ENCODE data around the gene WDR3. TPM values are rescaled to one million over a fixed set of nuclear protein-coding genes. Genes with fewer than 3 reads are reported as not detected.

WDR3 gene
- total RNA-seq, 6 experiments from 2014 or later = 28.9 to 43.1 (median 34.0) TPM

DNA sequence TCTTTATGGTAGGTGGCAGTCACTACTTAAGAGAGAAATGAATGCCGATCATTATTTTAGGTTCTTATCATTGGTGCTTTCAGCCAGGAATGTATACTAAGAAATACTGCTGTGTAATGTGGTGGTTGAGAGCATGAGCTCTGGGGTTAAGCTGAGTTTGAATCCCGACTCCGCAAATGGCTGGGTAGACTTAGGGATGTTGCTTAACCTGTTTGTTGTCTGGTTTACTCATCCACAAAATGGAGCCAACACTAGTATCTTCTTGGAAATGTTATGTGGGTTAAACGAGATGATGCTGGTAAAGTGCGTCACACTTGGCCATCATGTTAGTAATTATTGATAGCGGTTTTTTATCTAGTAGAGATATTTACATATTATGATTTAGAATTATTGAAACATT, 83.8 kb downstream of the WDR3 start:
- no peak overlapping the region for H3K27ac Mint-ChIP-seq
- TF ChIP-seq, protein P1, sequence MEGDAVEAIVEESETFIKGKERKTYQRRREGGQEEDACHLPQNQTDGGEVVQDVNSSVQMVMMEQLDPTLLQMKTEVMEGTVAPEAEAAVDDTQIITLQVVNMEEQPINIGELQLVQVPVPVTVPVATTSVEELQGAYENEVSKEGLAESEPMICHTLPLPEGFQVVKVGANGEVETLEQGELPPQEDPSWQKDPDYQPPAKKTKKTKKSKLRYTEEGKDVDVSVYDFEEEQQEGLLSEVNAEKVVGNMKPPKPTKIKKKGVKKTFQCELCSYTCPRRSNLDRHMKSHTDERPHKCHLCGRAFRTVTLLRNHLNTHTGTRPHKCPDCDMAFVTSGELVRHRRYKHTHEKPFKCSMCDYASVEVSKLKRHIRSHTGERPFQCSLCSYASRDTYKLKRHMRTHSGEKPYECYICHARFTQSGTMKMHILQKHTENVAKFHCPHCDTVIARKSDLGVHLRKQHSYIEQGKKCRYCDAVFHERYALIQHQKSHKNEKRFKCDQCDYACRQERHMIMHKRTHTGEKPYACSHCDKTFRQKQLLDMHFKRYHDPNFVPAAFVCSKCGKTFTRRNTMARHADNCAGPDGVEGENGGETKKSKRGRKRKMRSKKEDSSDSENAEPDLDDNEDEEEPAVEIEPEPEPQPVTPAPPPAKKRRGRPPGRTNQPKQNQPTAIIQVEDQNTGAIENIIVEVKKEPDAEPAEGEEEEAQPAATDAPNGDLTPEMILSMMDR (IDR thresholded peaks at IDR 0.05) = no peak
- no peaks in the 10 kb centered on the region for H3K4me1 Mint-ChIP-seq (ENCODE audit: low read depth)
- no peak for DNase-seq
- H3K9me3 Mint-ChIP-seq = no peaks in the 10 kb centered on the region
- H3K4me3 Mint-ChIP-seq = no peak overlapping the region
- H3K27me3 Mint-ChIP-seq (ENCODE audit: insufficient read depth) = peaks cover 8% of the 10 kb centered on the region
- H3K36me3 Mint-ChIP-seq (ENCODE audit: low read depth) = no peaks in the 10 kb centered on the region

DNA sequence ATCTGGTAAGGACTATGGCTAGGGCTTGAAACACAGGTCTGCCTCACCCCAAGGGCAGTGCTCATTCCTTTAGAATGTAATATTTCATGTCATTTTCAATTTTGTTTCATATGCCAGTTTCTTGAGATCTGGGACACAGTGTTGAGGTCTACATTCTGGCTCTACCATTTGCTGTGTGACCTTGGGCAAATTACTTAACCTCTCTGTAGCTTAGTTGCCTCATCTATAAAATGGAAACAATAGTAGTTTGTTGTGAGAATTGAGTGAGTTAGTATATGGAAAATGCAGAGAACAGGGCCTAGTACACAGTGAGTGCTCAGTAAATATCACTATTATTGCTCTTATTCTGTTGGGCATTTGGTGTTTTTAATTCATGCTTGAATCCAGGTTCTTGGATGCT, 84.4 kb downstream of the WDR3 start:
- no peak for DNase-seq
- TF ChIP-seq, protein P1 (IDR thresholded peaks at IDR 0.05) = no peak
- Mint-ChIP-seq H3K36me3 (ENCODE audit: low read depth) (no peaks in the 10 kb centered on the region), H3K9me3 (no peaks in the 10 kb centered on the region), H3K27ac (no peak overlapping the region), H3K4me1 (ENCODE audit: low read depth) (no peaks in the 10 kb centered on the region), H3K4me3 (no peak overlapping the region), H3K27me3 (ENCODE audit: insufficient read depth) (peaks cover 8% of the 10 kb centered on the region)

Other genes starting within 250 kb of the WDR3 start
- 10 to 100 TPM; 21.6 to 29.8 (median 27.1) TPM for gene GDAP2, start 118 bp upstream of the WDR3 start, total RNA-seq (2021; fragmentation: NEBNext Ultra II Directional; extraction: Animal tissue kit (Norgen Biotek cat#: 25700))